HL-60 (cell line): Measurements from ENCODE around the gene DNASE1L3.

ENCODE experiments used
- CTCF ChIP-seq: IDR thresholded peaks from one replicate; pipeline ENCODE4 v1.5.1; 2011; ENCODE audit warnings: low read length, control low read depth, inconsistent platforms; ENCODE audit not compliant: insufficient read depth
- GABPA ChIP-seq: IDR thresholded peaks from 2 replicates; pipeline ENCODE4 v1.6.1; 2012; ENCODE audit warnings: low read depth
- POLR2AphosphoS5 ChIP-seq: IDR thresholded peaks from 2 replicates; pipeline ENCODE4 v1.6.1; 2012; ENCODE audit warnings: low read depth
- REST ChIP-seq: IDR thresholded peaks from 2 replicates; pipeline ENCODE4 v1.6.1; 2012; ENCODE audit warnings: low read depth; ENCODE audit not compliant: insufficient replicate concordance
- SPI1 ChIP-seq: IDR thresholded peaks from 2 replicates; pipeline ENCODE4 v1.6.1; 2012; ENCODE audit warnings: low read depth, mild to moderate bottlenecking, borderline replicate concordance

GRCh38 chr3:58217209-58217811 is 6.5 kb upstream of the DNASE1L3 start:
- TF ChIP-seq CTCF, result peak; percentile 90
- TF ChIP-seq REST, result no peak
- TF ChIP-seq SPI1, result no peak
- TF ChIP-seq POLR2AphosphoS5, result no peak
- TF ChIP-seq GABPA, result no peak
